Measurements from ENCODE around the gene MCCD1. TPM values are rescaled to one million over a fixed set of nuclear protein-coding genes. Genes with fewer than 3 reads are reported as not detected.

MCCD1 gene
- total and polyA plus RNA-seq, 7 donors, result not detected

GRCh38 chr6:31556307-31556706, 27.5 kb downstream of the MCCD1 start:
- Histone ChIP-seq H3K27me3 (no peaks in the 10 kb centered on the region), H3K27ac (no peak overlapping the region), H3K4me3 (no peak overlapping the region), H3K4me1 (peaks cover 0 to 20% (median 5%) of the 10 kb centered on the region in 4 donors), H3K36me3 (peaks cover 11 to 69% (median 23%) of the 10 kb centered on the region in 4 donors), H3K9me3 (no peaks in the 10 kb centered on the region)
- intact Hi-C loops (cut with DNase I), result no loop called here
- TF ChIP-seq EP300 (IDR thresholded peaks at IDR 0.05), result no peak
- TF ChIP-seq CTCF (IDR thresholded peaks at IDR 0.05), result no peak
- no peak for TF ChIP-seq POLR2AphosphoS5 (IDR thresholded peaks at IDR 0.05)
- no peak for TF ChIP-seq POLR2A (IDR thresholded peaks at IDR 0.05)
- 61 to 90% methylated on average over 3 of the region's 3 CpGs for WGBS, 2 donors
- no peak for DNase-seq

- H3K27me3 ChIP-seq, result no peaks in the 10 kb centered on the region
- no peak for TF ChIP-seq POLR2AphosphoS5 (IDR thresholded peaks at IDR 0.05)
- intact Hi-C loops (cut with DNase I), result loop anchor here (1.0 kb wide), 1 partner anchor 12 kb away; no protein-coding TSS in a partner anchor
- peak overlapping the region in 3 of 4 donors; percentile 9 to 36 (median 27) for H3K27ac ChIP-seq
- H3K4me1 ChIP-seq, result peaks cover 0 to 20% (median 5%) of the 10 kb centered on the region in 4 donors
- H3K9me3 ChIP-seq, result no peaks in the 10 kb centered on the region
- H3K4me3 ChIP-seq, result no peak overlapping the region
- 72 to 85% methylated on average over 24 of the region's 24 CpGs for WGBS, 2 donors
- DNase-seq, result no peak
- peaks cover 11 to 58% (median 23%) of the 10 kb centered on the region in 4 donors for H3K36me3 ChIP-seq
Measured at GRCh38 chr6:31557443-31558317, 28.9 kb downstream of the MCCD1 start.

GRCh38 chr6:31558318-31558625, 29.5 kb downstream of the MCCD1 start:
- Histone ChIP-seq H3K27ac (peak overlapping the region in 3 of 4 donors; percentile 9 to 36 (median 27)), H3K9me3 (no peaks in the 10 kb centered on the region), H3K4me3 (no peak overlapping the region), H3K4me1 (peaks cover 0 to 20% (median 5%) of the 10 kb centered on the region in 4 donors), H3K36me3 (peaks cover 11 to 58% (median 23%) of the 10 kb centered on the region in 4 donors), H3K27me3 (no peaks in the 10 kb centered on the region)
- no peak for DNase-seq
- WGBS, 2 donors, result 81 to 88% methylated on average over 8 of the region's 8 CpGs
- intact Hi-C loops (cut with DNase I), result loop anchor here (1.0 kb wide), 1 partner anchor 11 kb away; no protein-coding TSS in a partner anchor
- TF ChIP-seq POLR2AphosphoS5 (IDR thresholded peaks at IDR 0.05) (no peak), EP300 (IDR thresholded peaks at IDR 0.05) (no peak), CTCF (IDR thresholded peaks at IDR 0.05) (no peak), POLR2A (IDR thresholded peaks at IDR 0.05) (no peak)

- TF ChIP-seq POLR2AphosphoS5 (IDR thresholded peaks at IDR 0.05), result no peak
- TF ChIP-seq CTCF (IDR thresholded peaks at IDR 0.05), result no peak
- TF ChIP-seq POLR2A (IDR thresholded peaks at IDR 0.05), result no peak
- no peak for TF ChIP-seq EP300 (IDR thresholded peaks at IDR 0.05)
- Histone ChIP-seq H3K27me3 (no peaks in the 10 kb centered on the region), H3K27ac (peak overlapping the region in 3 of 4 donors; percentile 40 to 55 (median 54)), H3K4me1 (peaks cover 0 to 20% (median 5%) of the 10 kb centered on the region in 4 donors), H3K4me3 (no peak overlapping the region), H3K9me3 (no peaks in the 10 kb centered on the region), H3K36me3 (peaks cover 11 to 52% (median 20%) of the 10 kb centered on the region in 4 donors)
- peak; percentile 69 for DNase-seq
- 56 to 83% methylated on average over 14 of the region's 14 CpGs for WGBS, 2 donors
- intact Hi-C loops (cut with DNase I), result loop anchor here (1.0 kb wide), 1 partner anchor 10 kb away; no protein-coding TSS in a partner anchor
Measured at GRCh38 chr6:31558631-31559500, 30.1 kb downstream of the MCCD1 start.

GRCh38 chr6:31559606-31559957, 30.8 kb downstream of the MCCD1 start:
- WGBS, 2 donors, result 50 to 65% methylated on average over 4 of the region's 4 CpGs
- Histone ChIP-seq H3K27ac (peak overlapping the region; percentile 40 to 55 (median 48)), H3K9me3 (no peaks in the 10 kb centered on the region), H3K36me3 (peaks cover 11 to 45% (median 20%) of the 10 kb centered on the region in 4 donors), H3K4me3 (no peak overlapping the region), H3K27me3 (no peaks in the 10 kb centered on the region), H3K4me1 (peaks cover 0 to 20% (median 5%) of the 10 kb centered on the region in 4 donors)
- no peak for TF ChIP-seq CTCF (IDR thresholded peaks at IDR 0.05)
- TF ChIP-seq POLR2A (IDR thresholded peaks at IDR 0.05), result no peak
- no peak for TF ChIP-seq POLR2AphosphoS5 (IDR thresholded peaks at IDR 0.05)
- no peak for TF ChIP-seq EP300 (IDR thresholded peaks at IDR 0.05)
- intact Hi-C loops (cut with DNase I), result no loop called here
- DNase-seq, result no peak
